Esophagus squamous epithelium (tissue), 5 donors: ENCODE data around the gene GBF1. TPM values are rescaled to one million over a fixed set of nuclear protein-coding genes. Genes with fewer than 3 reads are reported as not detected.

ENCODE experiments used
- DNase-seq: peaks from one replicate; lab custom pipeline; 2025; lab: John Stamatoyannopoulos, UW
- H3K27ac ChIP-seq, 4 donors: fragments of 200-600 bp; sonication (generic); one replicate each; pipeline ENCODE4 v1.5.1; 2016 to 2019; ENCODE audit warnings: mild to moderate bottlenecking in 1 of 4
- H3K27me3 ChIP-seq, 4 donors: fragments of 200-600 bp; sonication (generic); 1 replicate in 3 of 4; 2 replicates in 1 of 4; pipeline versions ENCODE4 v1.5.1 to v1.6.0; 2017 to 2021; ENCODE audit warnings: antibody characterized with exemption in 1 of 4
- H3K36me3 ChIP-seq, 3 donors: fragments of 200-600 bp; sonication (generic); one replicate each; pipeline ENCODE4 v1.5.1; 2016 to 2019
- H3K4me1 ChIP-seq, 3 donors: fragments of 200-600 bp; sonication (generic); one replicate each; pipeline ENCODE4 v1.5.1; 2017 to 2019
- H3K4me3 ChIP-seq, 4 donors: fragments of 200-600 bp; sonication (generic); 1 replicate in 3 of 4; 2 replicates in 1 of 4; pipeline ENCODE4 v1.5.1; 2016 to 2019; ENCODE audit warnings: mild to moderate bottlenecking in 2 of 4, moderate library complexity in 1 of 4
- H3K9me3 ChIP-seq, 3 donors: fragments of 200-600 bp; sonication (generic); one replicate each; pipeline ENCODE4 v1.5.1; 2016 to 2019
- POLR2A ChIP-seq, 4 donors: fragments of 450-650 bp; IDR thresholded peaks; one replicate each; pipeline ENCODE4 v1.6.1; 2017; ENCODE audit warnings: antibody characterized with exemption in 4 of 4, mild to moderate bottlenecking in 4 of 4, moderate library complexity in 3 of 4
- WGBS, 2 donors: methylation state at CpG; one replicate each; pipeline ENCODE4 v1.1.5; 2018; 5-methylcytosine and 5-hydroxymethylcytosine counted together
- intact Hi-C: fragments of 100-400 bp; cut with DNase I; formaldehyde crosslinking; loops from one replicate; pipeline ENCODE4 v1.15.0; 2022
- total RNA-seq, 4 donors: library from RNA; depleted of rRNA; stranded (reverse); fragments of >200 nt; gene quantifications; one replicate each; pipeline ENCODE4 v1.1.0, GENCODE V29; 2016
- TF ChIP-seq, protein P1 (sequence below), 6 experiments: fragments of 450-650 bp in 4 of 6; fragments of 200-600 bp in 2 of 6; sonication (generic) in 2 of 6; IDR thresholded peaks; one replicate each; pipeline ENCODE4 v1.5.1; 2016 to 2019; ENCODE audit warnings: antibody characterized with exemption in 6 of 6, mild to moderate bottlenecking in 4 of 6, moderate library complexity in 4 of 6
- donor health status: DM: yes; HTN: yes; CAD: no.

GBF1 gene
- total RNA-seq, 4 donors from 2014 or later = 22.5 to 39.0 (median 28.6) TPM

DNA sequence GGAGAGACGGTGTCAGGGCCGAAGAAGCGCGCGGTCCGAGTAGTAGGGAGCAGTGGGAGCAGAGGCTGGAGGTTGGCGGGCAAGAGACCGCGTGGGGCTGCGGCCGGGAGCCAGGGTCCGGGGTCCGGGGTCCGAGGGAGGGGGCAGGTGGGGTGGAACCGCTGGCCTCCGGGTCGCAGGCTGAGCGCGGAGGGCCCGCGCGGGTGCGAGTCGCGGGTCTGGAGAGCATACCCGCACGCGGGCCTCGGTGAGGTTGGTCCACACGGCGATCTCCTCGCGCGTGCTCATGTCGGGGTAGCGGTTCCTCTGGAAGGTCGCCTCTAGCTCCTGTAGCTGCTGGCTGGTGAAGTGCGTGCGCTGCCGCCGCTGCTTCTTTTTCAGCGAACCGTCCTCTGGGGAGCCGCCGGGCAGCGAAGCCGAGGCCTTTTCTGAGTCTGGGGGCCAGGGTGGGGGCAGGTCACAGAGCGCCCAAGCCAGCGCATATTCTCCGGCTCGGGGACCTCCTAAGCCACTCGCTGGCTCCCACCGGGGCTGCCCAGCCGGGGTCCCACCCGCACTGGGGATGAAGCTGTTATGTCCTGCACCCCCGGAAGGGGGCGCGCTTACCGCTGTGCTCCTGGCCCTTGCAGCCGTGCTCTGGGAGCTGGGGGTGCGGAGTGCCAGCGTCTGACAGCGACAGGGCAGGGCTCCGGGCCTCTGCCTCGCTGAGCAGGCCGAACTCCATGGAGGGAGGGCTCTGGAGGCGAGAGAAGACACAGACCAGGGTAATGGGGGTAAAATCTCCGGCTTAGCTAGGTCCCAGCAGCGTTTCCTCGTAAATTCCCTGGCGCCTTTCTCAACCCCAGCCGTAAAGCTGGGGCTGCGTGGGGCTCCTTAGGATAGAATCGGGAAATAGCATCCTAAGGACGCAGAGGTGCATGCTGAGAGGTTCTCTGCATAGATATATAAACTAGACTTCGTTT, 13.7 kb upstream of the GBF1 start:
- intact Hi-C loops = no loop called here
- Histone ChIP-seq H3K27ac (no peak overlapping the region), H3K27me3 (peaks cover 0 to 96% (median 8%) of the 10 kb centered on the region in 4 donors), H3K9me3 (no peaks in the 10 kb centered on the region), H3K4me3 (peak overlapping the region; percentile 42 to 71 (median 50)), H3K36me3 (no peaks in the 10 kb centered on the region), H3K4me1 (peaks cover 17 to 39% (median 25%) of the 10 kb centered on the region in 3 donors)
- 15 to 42% methylated on average over 15 to 51 of the region's 76 CpGs for WGBS, 2 donors
- TF ChIP-seq POLR2A (IDR thresholded peaks at IDR 0.05) = no peak
- TF ChIP-seq, protein P1, sequence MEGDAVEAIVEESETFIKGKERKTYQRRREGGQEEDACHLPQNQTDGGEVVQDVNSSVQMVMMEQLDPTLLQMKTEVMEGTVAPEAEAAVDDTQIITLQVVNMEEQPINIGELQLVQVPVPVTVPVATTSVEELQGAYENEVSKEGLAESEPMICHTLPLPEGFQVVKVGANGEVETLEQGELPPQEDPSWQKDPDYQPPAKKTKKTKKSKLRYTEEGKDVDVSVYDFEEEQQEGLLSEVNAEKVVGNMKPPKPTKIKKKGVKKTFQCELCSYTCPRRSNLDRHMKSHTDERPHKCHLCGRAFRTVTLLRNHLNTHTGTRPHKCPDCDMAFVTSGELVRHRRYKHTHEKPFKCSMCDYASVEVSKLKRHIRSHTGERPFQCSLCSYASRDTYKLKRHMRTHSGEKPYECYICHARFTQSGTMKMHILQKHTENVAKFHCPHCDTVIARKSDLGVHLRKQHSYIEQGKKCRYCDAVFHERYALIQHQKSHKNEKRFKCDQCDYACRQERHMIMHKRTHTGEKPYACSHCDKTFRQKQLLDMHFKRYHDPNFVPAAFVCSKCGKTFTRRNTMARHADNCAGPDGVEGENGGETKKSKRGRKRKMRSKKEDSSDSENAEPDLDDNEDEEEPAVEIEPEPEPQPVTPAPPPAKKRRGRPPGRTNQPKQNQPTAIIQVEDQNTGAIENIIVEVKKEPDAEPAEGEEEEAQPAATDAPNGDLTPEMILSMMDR (IDR thresholded peaks at IDR 0.05) = peak in 5 of 6 experiments; percentile 75 to 90 (median 80)
- no peak for DNase-seq

DNA sequence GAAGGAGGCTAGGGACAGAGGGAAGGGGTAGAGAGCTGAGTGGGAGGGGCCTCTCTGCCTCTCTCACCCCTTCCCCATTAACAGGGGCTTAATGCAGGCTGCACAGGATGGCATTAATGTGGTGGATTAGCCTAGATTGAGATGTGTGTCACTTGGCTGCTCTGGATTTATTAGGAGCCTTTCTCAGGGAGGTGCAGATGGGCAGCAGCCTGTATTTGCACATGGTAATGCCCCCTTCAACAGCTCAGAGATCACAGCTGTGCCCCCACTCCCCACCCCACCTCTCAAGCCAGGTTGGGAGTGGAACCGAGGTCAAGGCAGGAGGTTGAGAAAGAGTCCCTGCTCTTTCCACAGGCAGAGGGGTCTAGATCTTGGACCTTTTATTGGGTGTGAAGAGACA, 11.3 kb upstream of the GBF1 start:
- no peak overlapping the region for H3K4me3 ChIP-seq
- H3K27ac ChIP-seq = no peak overlapping the region
- no peak for DNase-seq
- no peaks in the 10 kb centered on the region for H3K36me3 ChIP-seq
- 80% methylated on average over 1 of the region's 1 CpG; no CpG with 5 or more reads in 1 of the 2 donors for WGBS, 2 donors
- peaks cover 17 to 33% (median 22%) of the 10 kb centered on the region in 3 donors for H3K4me1 ChIP-seq
- H3K9me3 ChIP-seq = no peaks in the 10 kb centered on the region
- intact Hi-C loops = no loop called here
- TF ChIP-seq POLR2A (IDR thresholded peaks at IDR 0.05) = no peak
- TF ChIP-seq, protein P1 (IDR thresholded peaks at IDR 0.05) = no peak
- H3K27me3 ChIP-seq = peaks cover 0 to 96% (median 8%) of the 10 kb centered on the region in 4 donors

DNA sequence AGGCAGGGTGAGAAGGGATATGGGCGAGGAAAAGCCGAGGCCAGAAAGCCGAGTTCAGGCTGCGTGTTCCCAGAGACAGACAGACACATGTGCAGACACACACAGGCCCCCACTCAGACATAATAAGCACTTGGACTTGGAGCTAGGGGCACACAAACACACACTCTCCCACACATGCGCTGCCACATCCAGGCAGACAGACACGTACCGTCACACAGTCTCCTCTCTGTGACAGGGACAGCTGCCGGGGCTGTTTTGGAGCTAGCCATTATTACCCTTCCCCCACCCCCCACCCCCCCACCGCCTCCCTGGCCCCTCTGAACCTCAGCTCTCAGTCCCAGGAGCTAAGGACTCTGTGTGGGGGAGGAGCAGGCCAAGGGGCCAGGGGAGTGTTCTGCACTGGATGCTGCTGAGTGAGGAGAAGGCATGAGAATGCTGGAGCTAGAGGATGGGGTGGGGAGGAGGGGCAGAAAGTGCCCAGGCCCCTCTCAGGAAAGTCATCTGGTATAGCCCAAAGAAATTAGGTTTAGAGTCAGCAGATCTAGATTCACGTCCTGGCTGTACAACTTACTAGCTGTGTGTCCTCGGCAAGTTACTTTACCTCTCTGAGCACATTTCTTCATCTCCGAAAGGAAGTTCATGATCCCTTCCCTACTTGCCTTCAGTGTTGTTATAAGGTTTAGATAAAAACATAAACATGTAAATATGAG, 10.3 kb upstream of the GBF1 start:
- Histone ChIP-seq H3K27ac (no peak overlapping the region), H3K4me1 (peaks cover 14 to 29% (median 19%) of the 10 kb centered on the region in 3 donors), H3K36me3 (no peaks in the 10 kb centered on the region), H3K27me3 (peaks cover 0 to 97% (median 8%) of the 10 kb centered on the region in 4 donors), H3K4me3 (no peak overlapping the region), H3K9me3 (no peaks in the 10 kb centered on the region)
- 76 to 80% methylated on average over 10 to 11 of the region's 12 CpGs for WGBS, 2 donors
- DNase-seq = no peak
- intact Hi-C loops = no loop called here
- no peak for TF ChIP-seq POLR2A (IDR thresholded peaks at IDR 0.05)
- TF ChIP-seq, protein P1 (IDR thresholded peaks at IDR 0.05) = no peak

DNA sequence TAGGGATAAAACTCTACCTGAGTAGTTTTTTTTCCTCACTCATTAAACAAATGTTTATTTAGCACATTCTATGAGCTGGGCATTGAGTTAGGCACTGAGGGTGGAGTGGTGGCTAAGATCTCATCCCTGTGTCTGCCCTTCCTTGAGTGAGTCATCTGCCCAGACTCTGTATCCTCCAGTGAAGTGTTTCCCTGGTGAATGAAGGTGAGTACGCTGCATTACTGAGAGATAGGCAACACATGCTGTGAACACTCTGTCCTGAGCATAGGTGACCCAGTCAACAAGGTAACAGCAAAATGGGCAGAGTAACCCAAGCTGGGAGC, 9.8 kb upstream of the GBF1 start:
- no peak for TF ChIP-seq POLR2A (IDR thresholded peaks at IDR 0.05)
- TF ChIP-seq, protein P1 (IDR thresholded peaks at IDR 0.05) = no peak
- no peak overlapping the region for H3K4me3 ChIP-seq
- H3K27me3 ChIP-seq = peaks cover 0 to 97% (median 8%) of the 10 kb centered on the region in 4 donors
- no peak for DNase-seq
- no peaks in the 10 kb centered on the region for H3K9me3 ChIP-seq
- H3K4me1 ChIP-seq = peaks cover 13 to 27% (median 15%) of the 10 kb centered on the region in 3 donors
- H3K36me3 ChIP-seq = no peaks in the 10 kb centered on the region
- 57 to 70% methylated on average over 1 of the region's 1 CpG for WGBS, 2 donors
- intact Hi-C loops = no loop called here
- H3K27ac ChIP-seq = no peak overlapping the region
